Liver (tissue), 9 donors: ENCODE measurements around the gene FLNB. TPM values are rescaled to one million over a fixed set of nuclear protein-coding genes. Genes with fewer than 3 reads are reported as not detected.
"Not testable (repeated sequence)": the region's sequence is repeated elsewhere in the genome, so short reads cannot be mapped to it uniquely, and the experiment has no call there.

ENCODE experiments used
- DNase-seq: peaks from one replicate; pipeline ENCODE4 v3.0.0-alpha.2; 2017; ENCODE audit warnings: low spot score
- H3K27ac ChIP-seq, 2 donors: one replicate each; pipeline ENCODE4 v1.7.0; 2013; ENCODE audit warnings: inconsistent platforms in 2 of 2, low read length in 2 of 2, control low read depth in 1 of 2, low read depth in 1 of 2, mild to moderate bottlenecking in 1 of 2
- H3K27me3 ChIP-seq, 4 donors: one replicate each; pipeline versions ENCODE4 v1.6.1 to v1.7.0; 2013; ENCODE audit warnings: low read length in 3 of 4, inconsistent platforms in 1 of 4, mild to moderate bottlenecking in 1 of 4, moderate library complexity in 1 of 4; ENCODE audit not compliant: control insufficient read depth in 4 of 4, insufficient read depth in 4 of 4
- H3K36me3 ChIP-seq, 4 donors: one replicate each; pipeline versions ENCODE4 v1.6.1 to v1.7.0; 2013; ENCODE audit warnings: low read length in 3 of 4, mild to moderate bottlenecking in 3 of 4, low read depth in 1 of 4, moderate library complexity in 1 of 4; ENCODE audit not compliant: control insufficient read depth in 4 of 4, insufficient read depth in 3 of 4
- H3K4me1 ChIP-seq, 4 donors: one replicate each; pipeline versions ENCODE4 v1.6.1 to v1.7.0; 2013; ENCODE audit warnings: low read length in 3 of 4, mild to moderate bottlenecking in 3 of 4, moderate library complexity in 1 of 4; ENCODE audit not compliant: control insufficient read depth in 4 of 4, insufficient read depth in 4 of 4
- H3K4me3 ChIP-seq, 3 donors: one replicate each; pipeline versions ENCODE4 v1.6.1 to v1.7.0; 2013; ENCODE audit warnings: low read length in 3 of 3, control low read depth in 1 of 3, low read depth in 1 of 3, mild to moderate bottlenecking in 1 of 3
- H3K9ac ChIP-seq, 2 donors: one replicate each; pipeline ENCODE4 v1.7.0; 2013; ENCODE audit warnings: low read length in 2 of 2, mild to moderate bottlenecking in 2 of 2, moderate library complexity in 2 of 2, control low read depth in 1 of 2, low read depth in 1 of 2
- H3K9me3 ChIP-seq, 4 donors: one replicate each; pipeline versions ENCODE4 v1.6.1 to v1.7.0; 2013; ENCODE audit warnings: low read length in 3 of 4; ENCODE audit not compliant: control insufficient read depth in 4 of 4
- ATF3 ChIP-seq: IDR thresholded peaks from 2 replicates; pipeline ENCODE4 v1.6.1; 2016; ENCODE audit warnings: antibody characterized with exemption
- CTCF ChIP-seq: fragments of 150-350 bp; IDR thresholded peaks from 2 replicates; pipeline ENCODE4 v1.5.1; 2017; ENCODE audit warnings: improper control_type of control experiment, low read depth, low read length; ENCODE audit not compliant: missing input control
- EGR1 ChIP-seq, 2 donors: IDR thresholded peaks; 2 replicates each; pipeline ENCODE4 v1.6.1; 2016 to 2018; ENCODE audit warnings: antibody characterized with exemption in 2 of 2, low read depth in 2 of 2
- FOXA1 ChIP-seq: IDR thresholded peaks from 2 replicates; pipeline ENCODE4 v1.6.1; 2016; ENCODE audit warnings: antibody characterized with exemption
- FOXA2 ChIP-seq: IDR thresholded peaks from 2 replicates; pipeline ENCODE4 v1.6.1; 2016; ENCODE audit warnings: antibody characterized with exemption
- GABPA ChIP-seq, 2 donors: IDR thresholded peaks in 1 of 2; conservative IDR thresholded peaks in 1 of 2; 2 replicates each; pipeline ENCODE4 v1.6.1; 2016; ENCODE audit warnings: antibody characterized with exemption in 2 of 2, mild to moderate bottlenecking in 1 of 2, moderate library complexity in 1 of 2
- HNF4A ChIP-seq, 2 donors: conservative IDR thresholded peaks; 2 replicates each; pipeline ENCODE4 v1.6.1; 2016; ENCODE audit warnings: antibody characterized with exemption in 2 of 2, mild to moderate bottlenecking in 2 of 2
- HNF4G ChIP-seq: IDR thresholded peaks from 2 replicates; pipeline ENCODE4 v1.6.1; 2016; ENCODE audit warnings: antibody characterized with exemption
- JUND ChIP-seq, 2 donors: IDR thresholded peaks; 2 replicates each; pipeline ENCODE4 v1.6.1; 2016; ENCODE audit warnings: antibody characterized with exemption in 2 of 2
- MAX ChIP-seq: IDR thresholded peaks from 2 replicates; pipeline ENCODE4 v1.6.1; 2016; ENCODE audit warnings: antibody characterized with exemption
- NR2F2 ChIP-seq: IDR thresholded peaks from 2 replicates; pipeline ENCODE4 v1.6.1; 2016; ENCODE audit warnings: antibody characterized with exemption
- RAD21 ChIP-seq, 2 donors: IDR thresholded peaks; 2 replicates each; pipeline ENCODE4 v1.6.1; 2016; ENCODE audit warnings: antibody characterized with exemption in 2 of 2, mild to moderate bottlenecking in 2 of 2
- REST ChIP-seq: IDR thresholded peaks from 2 replicates; pipeline ENCODE4 v1.6.1; 2016; ENCODE audit warnings: antibody characterized with exemption, mild to moderate bottlenecking
- RXRA ChIP-seq, 2 donors: IDR thresholded peaks; 2 replicates each; pipeline ENCODE4 v1.6.1; 2017 to 2018; ENCODE audit warnings: antibody characterized with exemption in 2 of 2, mild to moderate bottlenecking in 1 of 2
- SP1 ChIP-seq: IDR thresholded peaks from 2 replicates; pipeline ENCODE4 v1.6.1; 2018; ENCODE audit warnings: antibody characterized with exemption, mild to moderate bottlenecking
- YY1 ChIP-seq: IDR thresholded peaks from 2 replicates; pipeline ENCODE4 v1.6.1; 2016; ENCODE audit warnings: antibody characterized with exemption, mild to moderate bottlenecking
- ZBTB33 ChIP-seq: IDR thresholded peaks from 2 replicates; pipeline ENCODE4 v1.6.1; 2016; ENCODE audit warnings: antibody characterized with exemption
- WGBS: extraction: QIAGEN DNeasy Blood & Tissue Kit; methylation state at CpG from one replicate; pipeline ENCODE4 v1.1.7; 2013; 5-methylcytosine and 5-hydroxymethylcytosine counted together
- polyA plus RNA-seq, 2 donors: library from polyadenylated mRNA; stranded (reverse) in 1 of 2; unstranded in 1 of 2; fragments of 200-250 nt in 1 of 2; fragments of >200 nt in 1 of 2; fragmentation: Nextera tagmentation in 1 of 2; extraction: Ambion mirVana in 1 of 2; gene quantifications; one replicate each; pipeline versions ENCODE4 v1.2.1 to v1.2.3, GENCODE V29; 2013 to 2015
- total RNA-seq, 2 donors: library from RNA; depleted of rRNA; stranded (reverse); fragments of >200 nt; gene quantifications; one replicate each; pipeline ENCODE4 v1.2.3, GENCODE V29; 2014
- donor health status: healthy.
- donor health status: healthy.
- donor health status: healthy.
- donor health status: healthy.
- donor health status: healthy.

FLNB gene
- total and polyA plus RNA-seq, 4 donors: 22.9 to 124 (median 44.3) TPM

- Histone ChIP-seq H3K36me3 (no peaks in the 10 kb centered on the region), H3K4me1 (peaks cover 24 to 46% (median 33%) of the 10 kb centered on the region in 4 donors), H3K27ac (peak overlapping the region in 1 of 2 donors; percentile 2), H3K9me3 (no peaks in the 10 kb centered on the region), H3K9ac (no peak overlapping the region), H3K4me3 (no peak overlapping the region), H3K27me3 (no peaks in the 10 kb centered on the region)
- TF ChIP-seq REST: no peak
- TF ChIP-seq ATF3: no peak
- TF ChIP-seq GABPA (IDR thresholded peaks at IDR 0.05 in 1 of 2, conservative IDR thresholded peaks at IDR 0.05 in 1 of 2): no peak
- no peak for TF ChIP-seq YY1
- no peak for TF ChIP-seq RAD21 (IDR thresholded peaks at IDR 0.05)
- no peak for TF ChIP-seq MAX
- no peak for TF ChIP-seq JUND (IDR thresholded peaks at IDR 0.05)
- no peak for TF ChIP-seq CTCF
- TF ChIP-seq SP1: no peak
- no peak for TF ChIP-seq RXRA (IDR thresholded peaks at IDR 0.05)
- TF ChIP-seq EGR1 (IDR thresholded peaks at IDR 0.05; ENCODE audit: low read depth in 2 of 2): no peak
- no peak for TF ChIP-seq FOXA1
- no peak for TF ChIP-seq HNF4G
- DNase-seq: no peak
Measured at GRCh38 chr3:58054652-58055051, 46.4 kb downstream of the FLNB start.

GRCh38 chr3:58055314-58055713, 47.1 kb downstream of the FLNB start:
- Histone ChIP-seq H3K9ac (no peak overlapping the region), H3K27me3 (no peaks in the 10 kb centered on the region), H3K27ac (peak overlapping the region in 1 of 2 donors; percentile 2), H3K36me3 (no peaks in the 10 kb centered on the region), H3K9me3 (no peaks in the 10 kb centered on the region), H3K4me1 (peaks cover 22 to 49% (median 37%) of the 10 kb centered on the region in 4 donors), H3K4me3 (no peak overlapping the region)
- TF ChIP-seq EGR1 (IDR thresholded peaks at IDR 0.05; ENCODE audit: low read depth in 2 of 2) (no peak), HNF4A (conservative IDR thresholded peaks at IDR 0.05) (no peak), ZBTB33 (no peak), FOXA2 (no peak), REST (no peak), HNF4G (no peak), RAD21 (IDR thresholded peaks at IDR 0.05) (no peak), NR2F2 (no peak), JUND (IDR thresholded peaks at IDR 0.05) (no peak)
- WGBS: 93% methylated on average over 4 of the region's 4 CpGs
- DNase-seq: no peak

- H3K4me3 ChIP-seq, H3K9ac ChIP-seq, H3K36me3 ChIP-seq, H3K27me3 ChIP-seq, H3K27ac ChIP-seq, DNase-seq, H3K9me3 ChIP-seq: not testable (repeated sequence)
- H3K4me1 ChIP-seq: peaks cover 20 to 55% (median 39%) of the 10 kb centered on the region in 4 donors
- WGBS: 95% methylated on average over 5 of the region's 5 CpGs
Measured at GRCh38 chr3:58055891-58056290, 47.7 kb downstream of the FLNB start.
